Pancreas (tissue), 10 donors: ENCODE measurements around the gene ARL2BP. TPM values are rescaled to one million over a fixed set of nuclear protein-coding genes. Genes with fewer than 3 reads are reported as not detected.

Experiments used
- ATAC-seq, 4 donors: fragments of 200-7000 bp; cut with Tn5 transposase; one replicate each; pipeline versions ENCODE4 v1.8.0 to v1.9.1; 2020; ENCODE audit warnings: mild to moderate bottlenecking in 4 of 4, moderate library complexity in 4 of 4
- DNase-seq, 6 donors: peaks; one replicate each; pipeline ENCODE4 v3.0.0-alpha.2; 2020
- FAIRE-seq: peaks from 2 replicates; lab custom pipeline; 2012; peaks lifted over from hg19 to GRCh38; lab: Jason Lieb, UNC
- H3K27ac ChIP-seq, 4 donors: fragments of 200-600 bp; sonication (generic); 1 replicate in 3 of 4; 2 replicates in 1 of 4; pipeline versions ENCODE4 v1.5.0 to v1.8.0; 2020
- H3K27me3 ChIP-seq, 4 donors: fragments of 200-600 bp; one replicate each; pipeline ENCODE4 v1.8.0; 2021
- H3K36me3 ChIP-seq, 3 donors: fragments of 200-600 bp; sonication (generic) in 1 of 3; one replicate each; pipeline versions ENCODE4 v1.5.0 to v1.8.0; 2020 to 2021
- H3K4me1 ChIP-seq, 3 donors: fragments of 200-600 bp; one replicate each; pipeline ENCODE4 v1.8.0; 2021
- H3K4me3 ChIP-seq, 4 donors: fragments of 200-600 bp; sonication (generic) in 2 of 4; one replicate each; pipeline versions ENCODE4 v1.5.0 to v1.8.0; 2020 to 2021
- H3K9me3 ChIP-seq, 4 donors: fragments of 200-600 bp; one replicate each; pipeline ENCODE4 v1.8.0; 2021
- WGBS, 2 donors: extraction: QIAGEN DNeasy Blood & Tissue Kit; methylation state at CpG; one replicate each; pipeline ENCODE4 v1.1.7; 2013; 5-methylcytosine and 5-hydroxymethylcytosine counted together
- intact Hi-C, 3 donors: fragments of 100-400 bp; cut with DNase I; formaldehyde crosslinking; loops; one replicate each; pipeline versions ENCODE4 v1.11.1 to v1.14.2; 2022
- polyA plus RNA-seq, 2 donors: library from polyadenylated mRNA; stranded (reverse); fragments of 200-250 nt; gene quantifications; one replicate each; pipeline ENCODE4 v1.2.3, GENCODE V29; 2013
- total RNA-seq, 6 donors: library from RNA; stranded (reverse); fragmentation: NEBNext Ultra II Directional in 4 of 6; extraction: Animal tissue kit (Norgen Biotek cat#: 25700) in 4 of 6; gene quantifications; one replicate each; pipeline versions ENCODE4 v1.2.1 to v1.2.4, GENCODE V29; 2021 to 2023
- TF ChIP-seq, protein P1 (sequence below), 4 donors: fragments of 200-600 bp; sonication (generic) in 3 of 4; IDR thresholded peaks; one replicate each; pipeline versions ENCODE4 v1.5.0 to v1.8.0; 2021; ENCODE audit warnings: antibody characterized with exemption in 4 of 4
- donor health status: healthy with polysubstance abuse.
- donor health status: DM: no; HTN: no; CAD: no; lungs with moderate emphysema.
- donor health status: DM: no; HTN: no; CAD: no.
- donor health status: control.
- donor health status: control.
- donor health status: Bipolar disorder and iron deficiency.
- donor health status: DM: yes; HTN: yes; CAD: no.
- donor health status: DM: no; HTN: no; CAD: no.
- donor health status: DM: no; HTN: no; CAD: no.
- donor health status: DM: yes; HTN: yes; CAD: no.

ARL2BP gene
- total and polyA plus RNA-seq, 8 donors = 10.8 to 22.5 (median 14.7) TPM

DNA sequence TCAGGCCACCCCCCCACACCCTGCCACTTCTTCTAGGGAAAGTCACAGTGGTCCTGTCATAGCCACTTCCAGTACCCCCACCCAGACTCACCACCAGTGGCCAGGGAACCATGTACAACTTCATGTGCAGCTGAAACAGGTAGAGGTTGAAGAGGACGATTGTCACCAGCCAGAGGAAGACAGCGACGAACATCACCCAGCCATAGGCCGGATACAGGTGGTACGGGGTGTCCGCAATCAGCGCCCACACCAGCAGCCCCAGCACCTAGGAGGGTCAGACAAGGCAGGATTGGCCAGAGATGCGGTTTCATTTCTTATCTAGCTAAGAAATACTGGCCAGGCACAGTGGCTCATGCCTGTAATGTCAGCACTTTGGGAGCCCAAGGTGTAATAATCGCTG lies 16.7 kb downstream of the ARL2BP start:
- intact Hi-C loops = no loop called here
- H3K9me3 ChIP-seq = no peaks in the 10 kb centered on the region
- H3K4me1 ChIP-seq = peaks cover 24 to 33% (median 31%) of the 10 kb centered on the region in 3 donors
- FAIRE-seq (no peak), DNase-seq (peak in 2 of 6 donors; percentile 1 to 31), ATAC-seq (no peak)
- TF ChIP-seq, protein P1, sequence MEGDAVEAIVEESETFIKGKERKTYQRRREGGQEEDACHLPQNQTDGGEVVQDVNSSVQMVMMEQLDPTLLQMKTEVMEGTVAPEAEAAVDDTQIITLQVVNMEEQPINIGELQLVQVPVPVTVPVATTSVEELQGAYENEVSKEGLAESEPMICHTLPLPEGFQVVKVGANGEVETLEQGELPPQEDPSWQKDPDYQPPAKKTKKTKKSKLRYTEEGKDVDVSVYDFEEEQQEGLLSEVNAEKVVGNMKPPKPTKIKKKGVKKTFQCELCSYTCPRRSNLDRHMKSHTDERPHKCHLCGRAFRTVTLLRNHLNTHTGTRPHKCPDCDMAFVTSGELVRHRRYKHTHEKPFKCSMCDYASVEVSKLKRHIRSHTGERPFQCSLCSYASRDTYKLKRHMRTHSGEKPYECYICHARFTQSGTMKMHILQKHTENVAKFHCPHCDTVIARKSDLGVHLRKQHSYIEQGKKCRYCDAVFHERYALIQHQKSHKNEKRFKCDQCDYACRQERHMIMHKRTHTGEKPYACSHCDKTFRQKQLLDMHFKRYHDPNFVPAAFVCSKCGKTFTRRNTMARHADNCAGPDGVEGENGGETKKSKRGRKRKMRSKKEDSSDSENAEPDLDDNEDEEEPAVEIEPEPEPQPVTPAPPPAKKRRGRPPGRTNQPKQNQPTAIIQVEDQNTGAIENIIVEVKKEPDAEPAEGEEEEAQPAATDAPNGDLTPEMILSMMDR (IDR thresholded peaks at IDR 0.05) = no peak
- WGBS, 2 donors = 94% methylated on average over 9 of the region's 9 CpGs
- no peaks in the 10 kb centered on the region for H3K27me3 ChIP-seq
- H3K27ac ChIP-seq = no peak overlapping the region
- peaks cover 0 to 8% (median 0%) of the 10 kb centered on the region in 3 donors for H3K36me3 ChIP-seq
- H3K4me3 ChIP-seq = no peak overlapping the region

DNA sequence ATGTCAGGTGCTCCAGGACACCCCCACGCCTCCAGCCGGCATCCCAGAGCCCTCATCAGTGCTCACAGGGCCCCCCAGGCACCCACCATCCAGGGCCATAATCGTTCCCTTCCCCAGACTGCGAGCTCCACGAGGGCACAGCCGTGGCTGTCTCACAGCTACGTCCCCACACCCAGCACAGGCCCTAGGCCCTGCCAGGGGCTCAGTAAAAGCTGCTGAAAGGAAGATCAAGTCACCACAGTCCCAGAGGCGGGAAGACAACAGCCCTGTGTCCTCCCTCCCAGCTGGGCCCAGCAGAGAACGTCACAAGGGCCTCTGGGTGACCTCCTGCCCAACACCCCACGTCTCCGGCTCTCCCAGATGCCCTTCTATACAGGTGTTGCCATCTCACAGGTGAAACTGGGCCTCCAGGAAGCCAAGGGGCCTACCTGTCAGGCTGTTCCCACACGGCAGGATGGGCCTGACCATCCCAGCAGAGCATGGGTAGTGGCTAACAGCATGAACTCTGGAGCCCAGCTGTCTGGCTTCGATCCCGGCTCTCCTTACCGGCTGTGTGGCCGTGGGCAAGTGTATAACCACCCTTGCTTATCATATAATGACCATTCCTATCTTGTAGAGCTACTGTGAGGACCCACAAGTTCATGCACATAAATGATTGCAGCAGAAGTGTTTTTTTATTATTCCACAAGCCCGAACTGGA lies 17.9 kb downstream of the ARL2BP start:
- intact Hi-C loops = no loop called here
- TF ChIP-seq, protein P1 (IDR thresholded peaks at IDR 0.05) = no peak
- Histone ChIP-seq H3K9me3 (no peaks in the 10 kb centered on the region), H3K27me3 (no peaks in the 10 kb centered on the region), H3K4me1 (peaks cover 35 to 43% (median 43%) of the 10 kb centered on the region in 3 donors), H3K4me3 (no peak overlapping the region), H3K27ac (peak overlapping the region; percentile 5 to 46 (median 28)), H3K36me3 (no peaks in the 10 kb centered on the region)
- FAIRE-seq (no peak), ATAC-seq (no peak), DNase-seq (peak in 3 of 6 donors; percentile 46 to 58 (median 54))
- 57 to 60% methylated on average over 17 of the region's 17 CpGs for WGBS, 2 donors

DNA sequence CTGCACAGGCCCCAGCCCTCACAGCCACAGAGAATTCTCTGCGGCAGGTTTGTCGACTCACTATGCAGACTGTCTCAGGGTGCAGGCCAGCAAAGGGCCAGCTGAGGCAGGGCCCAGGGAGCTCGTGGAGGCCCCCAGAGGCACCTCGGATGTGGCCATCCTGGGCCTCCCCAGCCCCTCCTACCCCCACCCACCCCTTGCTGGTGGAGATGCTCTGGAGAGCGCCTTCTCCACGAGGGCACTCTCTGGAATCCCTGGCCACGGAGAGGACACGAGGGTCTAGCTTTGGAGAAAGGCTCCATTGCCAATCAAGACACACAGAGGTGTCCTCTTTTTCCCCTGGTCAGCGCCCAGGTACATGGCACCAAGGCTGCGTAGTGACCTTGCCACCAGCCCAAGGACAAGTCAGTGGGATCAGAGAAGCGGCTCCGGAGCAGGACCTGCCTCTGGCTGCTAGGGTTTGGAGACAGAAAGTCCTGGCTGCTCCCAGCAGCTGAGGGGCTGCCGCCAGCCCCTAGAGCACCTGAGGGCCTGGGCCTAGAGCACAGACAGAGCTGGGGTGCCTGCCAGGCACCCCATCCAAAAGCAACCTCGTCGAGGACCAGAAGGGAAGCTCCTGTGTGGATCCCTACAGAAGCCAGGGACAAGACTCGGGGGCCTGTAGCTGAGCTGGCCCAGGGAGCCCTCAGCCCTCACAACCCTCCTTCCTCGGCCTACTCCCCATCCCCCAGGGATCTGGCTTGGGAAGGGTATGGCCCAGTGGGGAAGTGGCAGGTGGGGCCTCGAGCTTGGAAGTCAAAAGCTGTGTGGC lies 18.7 kb downstream of the ARL2BP start:
- H3K36me3 ChIP-seq = no peaks in the 10 kb centered on the region
- peaks cover 42 to 50% (median 49%) of the 10 kb centered on the region in 3 donors for H3K4me1 ChIP-seq
- no peaks in the 10 kb centered on the region for H3K27me3 ChIP-seq
- no peak overlapping the region for H3K4me3 ChIP-seq
- FAIRE-seq = no peak
- TF ChIP-seq, protein P1 (IDR thresholded peaks at IDR 0.05) = no peak
- WGBS, 2 donors = 64 to 75% methylated on average over 18 of the region's 18 CpGs
- H3K9me3 ChIP-seq = no peaks in the 10 kb centered on the region
- ATAC-seq = no peak
- peak in 2 of 6 donors; percentile 55 to 65 for DNase-seq
- H3K27ac ChIP-seq = peak overlapping the region; percentile 26 to 49 (median 38)
- intact Hi-C loops = no loop called here

DNA sequence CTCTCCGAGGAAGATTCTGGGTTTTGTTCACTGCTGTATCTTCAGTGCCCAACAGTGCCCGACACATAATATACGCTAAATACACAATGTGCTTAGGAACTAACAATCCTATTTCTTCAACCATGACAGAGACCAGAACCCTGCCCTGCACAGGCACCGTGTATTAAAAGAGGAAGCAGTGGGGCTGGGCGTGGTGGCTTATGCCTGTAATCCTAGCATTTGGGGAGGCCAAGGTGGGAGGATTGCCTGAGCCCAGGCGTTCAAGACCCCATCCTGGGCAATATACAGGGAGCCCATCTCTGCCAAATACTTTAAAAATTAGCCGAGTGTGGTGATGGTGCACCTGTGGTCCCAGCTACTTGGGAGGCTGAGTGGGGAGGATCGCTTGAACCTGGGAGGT lies 19.3 kb downstream of the ARL2BP start:
- Histone ChIP-seq H3K27ac (peak overlapping the region; percentile 49 to 87 (median 78)), H3K4me3 (no peak overlapping the region), H3K36me3 (no peaks in the 10 kb centered on the region), H3K4me1 (peaks cover 49 to 56% (median 56%) of the 10 kb centered on the region in 3 donors), H3K9me3 (no peaks in the 10 kb centered on the region), H3K27me3 (no peaks in the 10 kb centered on the region)
- WGBS, 2 donors = 78 to 82% methylated on average over 8 of the region's 8 CpGs
- FAIRE-seq = no peak
- peak in 2 of 6 donors; percentile 16 to 34 for DNase-seq
- intact Hi-C loops = no loop called here
- no peak for ATAC-seq
- TF ChIP-seq, protein P1 (IDR thresholded peaks at IDR 0.05) = no peak
